DND-41 (cell line): ENCODE data around the gene UBE2N.

Experiments used
- CTCF ChIP-seq: IDR thresholded peaks from 2 replicates; pipeline ENCODE4 v1.5.1; 2012; ENCODE audit warnings: borderline replicate concordance, low read length, moderate library complexity, mild to moderate bottlenecking; ENCODE audit not compliant: poor library complexity, severe bottlenecking; ENCODE audit errors: extremely low read depth
- EZH2 ChIP-seq: IDR thresholded peaks from 3 replicates; pipeline ENCODE4 v1.6.1; 2012; ENCODE audit warnings: borderline replicate concordance, low read depth, mild to moderate bottlenecking, moderate library complexity, low read length, inconsistent platforms; ENCODE audit not compliant: severe bottlenecking

- no peak for TF ChIP-seq CTCF
- TF ChIP-seq EZH2, result no peak
These were observed 37.6 kb downstream of the UBE2N start for GRCh38 chr12:93403988-93404803.
